ENCODE data around the gene PCTP. TPM values are rescaled to one million over a fixed set of nuclear protein-coding genes. Genes with fewer than 3 reads are reported as not detected.

PCTP gene
- total RNA-seq, 4 donors from 2014 or later, result 10.1 to 41.7 (median 13.3) TPM

DNA sequence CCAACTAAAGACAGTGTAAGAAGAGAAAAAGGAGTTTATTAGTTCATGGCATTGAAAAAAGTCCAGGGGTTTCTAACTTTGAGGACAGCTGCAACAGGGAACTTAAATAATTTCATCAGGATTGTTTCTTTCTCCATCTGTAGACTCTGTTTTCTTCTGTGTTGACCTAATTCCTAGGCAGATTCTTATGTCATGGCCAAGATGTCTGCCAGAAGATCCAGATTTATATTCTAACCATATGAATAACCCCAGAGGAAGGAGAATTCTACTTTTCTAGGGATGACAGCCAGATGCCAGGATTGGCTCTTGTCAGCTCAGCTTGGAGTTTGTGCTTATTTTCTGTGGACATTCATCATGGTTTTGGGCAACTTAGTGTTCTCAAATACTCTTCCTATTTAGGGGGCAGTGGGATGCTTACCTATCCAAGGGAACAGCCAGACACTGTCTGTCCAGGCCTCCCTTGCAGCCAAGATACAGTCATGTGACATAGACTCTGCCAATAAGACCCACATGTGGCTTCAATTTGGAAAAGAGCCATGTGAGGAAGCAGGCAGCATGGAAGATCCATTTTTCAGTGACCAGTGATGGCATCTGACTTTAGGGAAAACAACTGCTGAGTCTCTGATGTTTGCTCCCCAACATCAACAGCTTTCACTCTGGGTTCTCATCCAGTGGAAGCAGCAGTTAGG, 18.2 kb downstream of the PCTP start:
- H3K27me3 ChIP-seq, result no peaks in the 10 kb centered on the region
- in situ Hi-C loops (cut with MboI; ENCODE audit: low sequenced_read_pairs in 4 of 4), result loop anchor here in 2 of 4 donors (5.0 kb wide), 2 partner anchors 242 to 247 kb away; no protein-coding TSS in a partner anchor
- peak in 1 of 2 donors; percentile 10 for ATAC-seq
- H3K27ac ChIP-seq, result peak overlapping the region; percentile 20 to 55 (median 42)
- TF ChIP-seq POLR2A (IDR thresholded peaks at IDR 0.05), result no peak
- TF ChIP-seq, protein P1, sequence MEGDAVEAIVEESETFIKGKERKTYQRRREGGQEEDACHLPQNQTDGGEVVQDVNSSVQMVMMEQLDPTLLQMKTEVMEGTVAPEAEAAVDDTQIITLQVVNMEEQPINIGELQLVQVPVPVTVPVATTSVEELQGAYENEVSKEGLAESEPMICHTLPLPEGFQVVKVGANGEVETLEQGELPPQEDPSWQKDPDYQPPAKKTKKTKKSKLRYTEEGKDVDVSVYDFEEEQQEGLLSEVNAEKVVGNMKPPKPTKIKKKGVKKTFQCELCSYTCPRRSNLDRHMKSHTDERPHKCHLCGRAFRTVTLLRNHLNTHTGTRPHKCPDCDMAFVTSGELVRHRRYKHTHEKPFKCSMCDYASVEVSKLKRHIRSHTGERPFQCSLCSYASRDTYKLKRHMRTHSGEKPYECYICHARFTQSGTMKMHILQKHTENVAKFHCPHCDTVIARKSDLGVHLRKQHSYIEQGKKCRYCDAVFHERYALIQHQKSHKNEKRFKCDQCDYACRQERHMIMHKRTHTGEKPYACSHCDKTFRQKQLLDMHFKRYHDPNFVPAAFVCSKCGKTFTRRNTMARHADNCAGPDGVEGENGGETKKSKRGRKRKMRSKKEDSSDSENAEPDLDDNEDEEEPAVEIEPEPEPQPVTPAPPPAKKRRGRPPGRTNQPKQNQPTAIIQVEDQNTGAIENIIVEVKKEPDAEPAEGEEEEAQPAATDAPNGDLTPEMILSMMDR (IDR thresholded peaks at IDR 0.05 in 4 of 5, conservative IDR thresholded peaks at IDR 0.05 in 1 of 5), result no peak
- intact Hi-C loops (cut with DNase I; ENCODE audit: low total_unique reads), result loop anchor here (2.0 kb wide), 1 partner anchor 46 kb away; the partner anchor contains the start of gene TMEM100
- H3K4me3 ChIP-seq, result no peak overlapping the region
- no peak for DNase-seq
- peaks cover 15 to 16% of the 10 kb centered on the region in 2 donors for H3K4me1 ChIP-seq
- H3K9me3 ChIP-seq, result no peaks in the 10 kb centered on the region
- H3K36me3 ChIP-seq, result peaks cover 0 to 35% of the 10 kb centered on the region in 2 donors

DNA sequence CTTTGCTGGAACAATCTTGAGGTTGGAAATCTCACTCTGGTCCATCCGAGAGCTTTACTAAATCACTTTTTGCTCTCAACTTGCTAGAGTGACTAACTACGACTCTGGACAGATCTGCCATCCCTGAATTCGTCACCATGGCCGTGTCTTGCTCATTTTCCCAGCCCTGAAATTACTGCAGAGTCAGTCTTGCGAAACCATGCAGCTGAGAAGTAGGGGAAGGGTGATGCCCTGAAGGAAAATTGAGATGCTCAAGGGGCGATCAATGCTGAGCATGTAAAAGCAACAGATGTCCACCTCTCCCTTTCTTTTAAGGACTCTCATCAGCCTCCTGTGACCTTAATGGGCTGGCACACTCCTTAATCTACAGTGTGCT, 18.8 kb downstream of the PCTP start:
- DNase-seq, result peak; percentile 20 to 38
- TF ChIP-seq, protein P1 (IDR thresholded peaks at IDR 0.05 in 4 of 5, conservative IDR thresholded peaks at IDR 0.05 in 1 of 5), result no peak
- TF ChIP-seq POLR2A (IDR thresholded peaks at IDR 0.05), result no peak
- intact Hi-C loops (cut with DNase I; ENCODE audit: low total_unique reads), result loop anchor here (2.0 kb wide), 1 partner anchor 47 kb away; the partner anchor contains the start of gene TMEM100

DNA sequence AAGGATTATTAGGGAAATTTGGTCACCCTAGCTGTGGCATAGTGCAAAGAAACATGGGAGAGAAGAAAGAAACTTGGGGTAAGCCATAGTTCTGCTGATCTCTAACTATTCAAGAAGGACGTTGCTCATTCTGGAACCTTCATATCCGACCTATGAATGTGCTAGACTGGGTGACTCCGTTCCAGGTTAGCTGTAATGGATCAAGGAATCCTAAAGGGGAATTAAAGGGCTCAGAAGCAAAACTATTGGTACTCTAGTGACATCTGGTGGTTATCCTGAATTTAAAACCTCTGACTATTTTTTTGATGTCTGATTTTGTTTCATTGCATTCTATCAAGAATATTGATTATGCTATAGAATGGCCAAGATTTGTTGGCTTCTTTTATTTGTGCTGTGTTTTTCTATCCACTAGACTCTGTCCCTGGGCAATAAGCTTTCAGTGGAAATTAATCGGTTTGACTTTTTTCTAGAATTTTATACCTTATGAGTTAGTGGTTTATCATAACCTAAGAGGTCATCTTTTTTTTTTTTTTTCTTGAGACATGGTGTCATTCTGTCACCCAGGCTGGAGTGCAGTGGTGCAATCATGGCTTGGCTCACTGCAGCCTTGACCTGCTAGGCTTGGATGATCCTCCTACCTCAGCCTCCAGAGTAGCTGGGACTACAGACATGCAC, 19.5 kb downstream of the PCTP start:
- peak overlapping the region; percentile 20 to 48 (median 38) for H3K27ac ChIP-seq
- DNase-seq, result no peak
- peaks cover 10 to 13% of the 10 kb centered on the region in 2 donors for H3K4me1 ChIP-seq
- peak; percentile 70 to 83 for ATAC-seq
- no peak overlapping the region for H3K4me3 ChIP-seq
- in situ Hi-C loops (cut with MboI; ENCODE audit: low sequenced_read_pairs in 4 of 4) (loop anchor here in 3 of 4 donors (5.0 to 10.0 kb wide), 5 partner anchors 52 to 243 kb away; no protein-coding TSS in a partner anchor), intact Hi-C loops (cut with DNase I; ENCODE audit: low total_unique reads) (loop anchor here (1.0 to 2.0 kb wide), 3 partner anchors 54 to 244 kb away; no protein-coding TSS in a partner anchor)
- H3K36me3 ChIP-seq, result peaks cover 0 to 47% of the 10 kb centered on the region in 2 donors
- H3K9me3 ChIP-seq, result no peaks in the 10 kb centered on the region
- no peaks in the 10 kb centered on the region for H3K27me3 ChIP-seq
- TF ChIP-seq, protein P1 (IDR thresholded peaks at IDR 0.05 in 4 of 5, conservative IDR thresholded peaks at IDR 0.05 in 1 of 5), result peak; percentile 69 to 75 (median 72)
- no peak for TF ChIP-seq POLR2A (IDR thresholded peaks at IDR 0.05)

More for the DNA sequence above, 18.8 kb downstream of the PCTP start:
- Histone ChIP-seq H3K36me3 (peaks cover 0 to 40% of the 10 kb centered on the region in 2 donors), H3K27ac (peak overlapping the region; percentile 20 to 55 (median 42)), H3K4me1 (peaks cover 10 to 13% of the 10 kb centered on the region in 2 donors), H3K4me3 (no peak overlapping the region), H3K27me3 (no peaks in the 10 kb centered on the region), H3K9me3 (no peaks in the 10 kb centered on the region)
- ATAC-seq, result peak; percentile 61 to 64
- in situ Hi-C loops (cut with MboI; ENCODE audit: low sequenced_read_pairs in 4 of 4), result loop anchor here in 2 of 4 donors (5.0 kb wide), 2 partner anchors 242 to 247 kb away; no protein-coding TSS in a partner anchor

DNA sequence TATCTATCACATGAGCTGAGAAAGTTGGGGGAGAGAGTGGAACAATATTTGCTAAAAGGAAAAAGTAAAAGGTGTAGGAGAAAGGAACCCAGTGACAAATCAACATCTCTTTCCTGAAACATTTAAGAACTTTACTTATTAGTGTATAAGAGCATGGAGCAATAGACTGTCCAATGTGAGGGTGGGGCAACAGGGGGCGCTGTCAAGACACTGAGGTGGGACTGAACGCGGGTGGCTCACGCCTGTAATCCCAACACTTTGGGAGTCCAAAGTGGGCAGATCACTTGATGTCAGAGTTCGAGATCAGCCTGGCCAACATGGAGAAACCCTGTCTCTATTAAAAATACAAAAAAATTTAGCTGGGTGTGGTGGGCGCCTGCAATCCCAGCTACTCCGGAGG, 21.2 kb downstream of the PCTP start:
- Histone ChIP-seq H3K4me3 (no peak overlapping the region), H3K36me3 (peaks cover 0 to 64% of the 10 kb centered on the region in 2 donors), H3K27me3 (no peaks in the 10 kb centered on the region), H3K4me1 (peaks cover 10 to 13% of the 10 kb centered on the region in 2 donors), H3K27ac (no peak overlapping the region), H3K9me3 (no peaks in the 10 kb centered on the region)
- ATAC-seq (no peak), DNase-seq (no peak)
- in situ Hi-C loops (cut with MboI; ENCODE audit: low sequenced_read_pairs in 4 of 4), result loop anchor here in 3 of 4 donors (5.0 to 10.0 kb wide), 5 partner anchors 50 to 245 kb away; no protein-coding TSS in a partner anchor
- no peak for TF ChIP-seq POLR2A (IDR thresholded peaks at IDR 0.05)
- TF ChIP-seq, protein P1 (IDR thresholded peaks at IDR 0.05 in 4 of 5, conservative IDR thresholded peaks at IDR 0.05 in 1 of 5), result peak in 1 of 5 experiments; percentile 20
- intact Hi-C loops (cut with DNase I; ENCODE audit: low total_unique reads), result no loop called here

Measured in gastrocnemius medialis (tissue), 4 donors.